Right forelimb (tissue), 1 donor: ENCODE measurements around the gene SRPK2.

ENCODE experiments used
- DNase-seq: peaks from one replicate; pipeline ENCODE4 v3.0.0-alpha.2; 2018

The SRPK2 gene

DNA sequence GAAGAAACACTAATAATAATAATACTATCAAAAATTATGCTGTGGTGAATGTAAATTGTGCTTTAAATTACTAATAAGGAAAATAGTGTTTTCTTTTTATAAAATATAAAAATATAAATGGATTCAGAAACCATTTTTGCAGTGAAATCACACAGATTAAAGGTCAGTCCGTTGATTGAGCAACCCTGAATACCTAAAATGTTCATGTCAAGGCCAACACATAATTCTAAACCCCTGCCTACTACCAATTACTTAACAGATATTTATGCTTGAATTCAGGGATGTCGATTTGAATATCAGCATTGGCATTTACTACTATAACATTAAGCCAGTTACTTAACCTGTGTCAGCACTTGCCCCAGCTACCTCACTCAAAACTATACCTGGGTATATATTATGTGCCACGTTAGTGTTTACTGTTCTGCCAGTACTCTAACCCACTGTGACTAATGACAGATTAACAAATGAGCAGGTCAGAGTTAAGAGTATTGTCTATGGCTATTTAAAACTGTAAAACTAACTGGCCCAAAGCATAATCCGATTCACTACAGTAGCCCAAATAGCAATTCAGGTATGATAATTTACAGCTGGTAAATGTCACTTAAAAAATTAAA is 209.7 kb downstream of the SRPK2 start:
- DNase-seq = no peak

DNA sequence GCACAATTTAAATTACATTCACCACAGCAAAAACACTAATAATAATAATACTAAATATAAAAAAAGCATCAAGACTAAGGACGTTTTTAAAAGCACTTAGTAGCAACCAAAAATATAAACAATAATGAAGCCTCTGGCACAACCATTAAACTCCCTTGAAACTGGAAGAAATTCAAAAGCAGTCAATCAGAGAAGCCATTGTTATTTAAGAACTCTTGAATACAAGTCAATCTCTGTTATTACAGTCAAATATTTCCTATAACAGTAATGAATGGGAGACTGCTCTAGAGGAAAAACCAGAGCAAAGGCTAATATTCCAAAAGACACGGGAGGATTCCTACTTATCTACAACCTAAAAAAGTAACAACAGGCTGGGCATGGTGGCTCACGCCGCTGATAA is 210.5 kb downstream of the SRPK2 start:
- DNase-seq = no peak

GRCh38 chr7:105177026-105177425 is 211.7 kb downstream of the SRPK2 start:
- DNase-seq = no peak

GRCh38 chr7:105173586-105173985 is 215.1 kb downstream of the SRPK2 start:
- no peak for DNase-seq

DNA sequence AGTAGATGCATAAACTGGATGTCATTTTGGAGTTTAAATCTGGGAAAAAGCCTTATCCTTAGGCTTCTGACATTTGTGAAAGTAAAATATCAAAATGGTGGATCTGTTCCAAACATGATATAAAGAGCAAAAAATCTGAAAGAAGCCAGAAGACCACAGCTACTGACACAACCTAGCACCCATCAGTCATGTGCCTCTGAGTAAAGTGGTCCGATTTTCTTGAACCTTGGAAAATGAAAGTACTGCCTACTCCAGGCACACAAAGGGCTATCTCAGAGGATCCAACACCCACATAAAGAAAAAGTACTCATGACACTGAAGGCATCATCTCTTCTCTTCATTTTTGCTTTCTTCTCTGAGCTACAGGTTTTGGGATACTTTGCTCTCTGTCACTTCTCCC is 224.0 kb downstream of the SRPK2 start:
- DNase-seq = no peak

- DNase-seq = no peak
Measured at GRCh38 chr7:105163718-105164117, 225.0 kb downstream of the SRPK2 start.

DNA sequence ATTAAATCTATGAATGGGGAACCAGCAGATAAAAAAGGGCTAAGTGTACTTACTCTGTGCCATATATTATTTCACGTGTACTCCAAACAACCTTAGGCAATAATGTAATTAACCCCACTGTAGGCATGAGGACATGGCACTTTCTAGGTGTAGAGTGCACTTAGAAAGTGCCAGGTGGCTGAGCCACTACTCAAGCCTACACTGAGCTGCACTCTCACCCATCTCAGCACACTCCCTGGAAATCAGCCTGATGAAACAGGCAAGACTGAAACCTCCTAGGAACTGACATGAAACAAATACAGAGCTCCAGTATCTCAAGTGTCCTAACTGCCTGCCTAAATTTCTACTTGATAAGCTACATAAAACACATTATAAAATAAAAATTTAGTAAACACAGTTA is 227.4 kb downstream of the SRPK2 start:
- DNase-seq = no peak

DNA sequence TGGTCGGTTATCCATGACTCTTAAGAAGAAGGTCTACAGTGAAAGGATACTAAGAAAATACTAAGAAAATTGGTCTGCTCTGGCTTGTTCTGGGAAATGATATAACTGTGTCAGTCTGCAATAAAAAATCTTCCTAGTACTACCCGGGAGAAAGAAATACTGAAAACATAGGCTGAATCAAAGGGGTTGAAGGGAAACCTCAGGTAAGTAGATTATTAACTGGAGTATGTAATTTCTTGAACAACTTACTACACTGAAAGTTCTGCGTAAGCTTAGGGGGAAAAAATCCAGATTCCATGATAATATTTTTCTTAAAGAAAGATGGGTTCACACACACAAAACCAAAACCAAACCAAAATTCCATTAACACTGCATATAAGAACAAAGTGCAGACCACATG is 231.4 kb downstream of the SRPK2 start:
- no peak for DNase-seq

GRCh38 chr7:105156731-105157130 is 232.0 kb downstream of the SRPK2 start:
- no peak for DNase-seq

DNA sequence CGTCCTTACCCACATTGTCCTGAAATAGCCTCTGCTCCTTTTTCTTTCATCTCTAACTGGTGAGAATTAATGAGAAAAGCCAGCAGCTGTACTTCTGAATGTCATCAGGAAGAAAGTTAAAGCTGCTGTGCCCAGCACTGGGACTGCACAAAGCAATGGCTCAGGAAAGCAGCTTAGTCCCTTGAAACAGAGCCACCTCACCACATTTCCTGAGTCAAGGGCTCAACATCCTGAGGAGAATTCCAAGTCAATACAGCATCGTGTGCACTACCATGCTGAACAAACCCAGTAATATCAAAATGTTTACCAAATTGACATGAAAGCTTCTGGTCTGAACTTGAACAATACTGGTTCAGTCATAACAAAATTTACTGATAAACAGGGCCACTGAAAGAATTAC is 234.6 kb downstream of the SRPK2 start:
- DNase-seq = no peak

DNA sequence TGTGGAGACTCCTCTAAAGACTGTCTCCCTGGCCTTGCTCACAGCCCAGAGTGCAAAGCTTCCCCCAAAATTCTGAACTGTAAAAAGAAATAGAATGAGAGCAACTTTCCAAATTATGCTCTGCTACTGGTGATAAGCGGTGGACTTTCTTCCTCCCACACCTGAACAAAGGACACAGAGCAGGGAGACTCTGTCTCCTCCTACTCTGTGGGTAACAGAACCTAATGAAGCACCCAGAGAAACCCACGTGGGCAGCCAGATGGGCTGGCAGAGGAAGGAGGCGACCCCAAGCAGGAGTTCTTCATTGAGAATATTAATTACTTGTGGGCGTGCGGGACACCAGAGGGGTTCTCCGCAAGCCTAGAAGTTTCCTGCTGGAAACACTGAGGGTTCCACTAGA is 235.2 kb downstream of the SRPK2 start:
- no peak for DNase-seq

DNA sequence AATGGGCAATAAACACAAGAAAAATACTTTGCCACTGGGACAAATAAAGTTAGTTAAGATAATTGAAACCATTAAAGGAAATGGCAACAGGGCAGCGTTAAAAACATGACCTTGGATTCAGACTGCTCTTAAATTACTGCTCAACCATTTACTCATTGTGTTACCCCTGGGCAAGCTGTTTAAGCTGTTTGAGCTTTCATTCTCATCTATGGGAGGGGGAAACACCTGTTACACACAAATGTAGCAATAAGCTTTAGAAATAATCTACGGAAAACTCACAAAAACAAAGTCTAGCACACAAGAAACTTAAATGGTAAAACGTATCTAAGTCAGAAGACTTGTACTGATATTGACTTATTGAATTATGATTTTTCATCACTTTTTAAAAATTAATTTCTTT is 237.6 kb downstream of the SRPK2 start:
- DNase-seq = no peak

DNA sequence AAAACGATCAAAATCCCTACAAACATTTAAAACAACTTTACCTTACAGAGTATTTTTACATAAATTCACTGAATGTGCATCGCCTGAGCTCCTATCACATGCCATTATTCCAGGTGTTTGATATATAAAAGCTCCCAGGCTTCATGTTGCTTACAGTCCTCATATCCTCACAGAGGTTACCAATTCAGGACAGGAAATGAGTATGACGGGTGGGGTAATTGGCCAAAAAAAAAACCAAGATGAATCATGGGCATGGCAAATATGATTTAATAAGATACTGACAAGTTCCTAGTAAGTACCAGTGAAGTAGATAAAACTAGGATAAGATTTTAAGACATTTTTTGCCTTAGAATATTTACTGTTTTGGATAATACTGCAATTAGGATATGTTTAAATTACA is 238.9 kb downstream of the SRPK2 start:
- DNase-seq = no peak

DNA sequence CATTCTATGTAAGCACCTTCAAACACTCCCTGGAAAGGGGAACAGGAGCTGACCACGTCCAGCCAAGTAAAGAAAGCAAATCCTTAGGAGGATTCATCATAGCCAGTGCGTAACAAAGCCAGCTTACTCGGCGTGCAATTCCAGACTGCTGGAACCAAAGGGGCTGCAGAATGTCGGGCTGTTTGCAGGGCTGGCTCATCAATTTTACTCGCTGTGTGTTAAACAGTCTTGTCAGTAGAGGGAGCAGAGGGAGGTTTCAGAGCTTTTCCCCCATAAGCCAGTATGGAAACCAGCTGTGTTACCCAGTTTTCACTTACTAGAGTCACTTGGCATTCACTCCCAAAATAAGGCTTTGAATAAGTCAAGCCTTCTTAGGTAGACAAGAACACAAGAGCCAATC is 247.7 kb downstream of the SRPK2 start:
- DNase-seq = no peak

DNA sequence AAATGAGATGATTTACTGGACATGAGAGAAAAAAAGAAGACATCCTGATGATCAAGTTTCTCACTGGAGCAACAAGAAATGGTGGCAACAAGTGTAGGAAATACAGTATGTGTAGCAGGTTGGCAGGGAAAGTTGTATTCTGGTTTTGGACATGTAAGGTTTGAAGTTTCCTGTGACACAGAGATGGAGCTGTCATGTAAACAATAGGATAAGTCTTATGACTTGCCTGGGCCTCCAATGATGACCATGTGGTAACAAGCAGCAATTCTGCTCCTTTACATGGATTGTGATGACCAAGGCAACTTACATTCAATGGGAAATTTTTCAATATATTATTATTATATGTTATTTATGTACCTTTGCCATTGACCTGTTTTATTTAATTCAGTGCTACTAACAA is 249.3 kb downstream of the SRPK2 start:
- no peak for DNase-seq

- DNase-seq = no peak
Measured at GRCh38 chr7:105137898-105138297, 250.8 kb downstream of the SRPK2 start.

- no peak for DNase-seq
Measured at GRCh38 chr7:105136221-105136620, 252.5 kb downstream of the SRPK2 start.

- DNase-seq = no peak
Measured at GRCh38 chr7:105133986-105134655, 254.6 kb downstream of the SRPK2 start.

DNA sequence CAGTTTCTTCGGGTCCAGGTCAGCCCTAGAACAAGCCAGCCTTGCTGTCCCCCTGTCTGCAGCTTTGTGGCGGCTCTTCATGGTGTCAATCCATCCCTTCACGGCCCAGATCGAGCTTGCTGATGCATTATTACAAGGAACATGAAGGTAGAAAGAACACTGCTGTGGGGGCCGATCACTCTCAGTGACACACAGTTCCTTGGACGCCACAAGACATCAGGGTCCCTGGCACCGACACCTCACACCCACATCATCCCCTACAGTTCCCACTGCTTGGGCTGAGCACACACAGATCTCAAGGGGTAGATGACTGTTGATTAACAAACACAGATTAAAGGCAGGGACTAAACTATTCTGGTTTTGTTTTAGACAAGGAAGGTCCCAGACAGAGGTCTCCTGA is 255.4 kb downstream of the SRPK2 start:
- no peak for DNase-seq

DNA sequence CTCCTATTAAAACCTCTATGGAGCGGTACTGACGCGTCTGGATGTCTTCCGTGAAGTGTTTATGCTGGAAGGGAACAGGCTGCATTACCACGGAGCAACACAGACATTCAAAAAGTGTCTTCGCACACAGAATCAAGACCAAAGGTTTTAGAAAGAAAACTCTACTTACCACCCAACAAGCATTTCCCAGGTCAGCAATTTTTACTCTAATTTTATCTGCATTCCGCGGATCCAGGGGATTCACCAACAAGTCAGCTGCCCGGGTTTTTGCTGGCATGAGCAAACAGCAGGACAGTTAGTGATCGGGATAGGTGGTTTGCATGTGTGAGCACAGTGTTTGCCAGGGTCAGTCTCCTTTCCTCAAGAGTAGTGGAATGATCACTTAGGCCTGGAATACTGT is 255.9 kb downstream of the SRPK2 start:
- no peak for DNase-seq

DNA sequence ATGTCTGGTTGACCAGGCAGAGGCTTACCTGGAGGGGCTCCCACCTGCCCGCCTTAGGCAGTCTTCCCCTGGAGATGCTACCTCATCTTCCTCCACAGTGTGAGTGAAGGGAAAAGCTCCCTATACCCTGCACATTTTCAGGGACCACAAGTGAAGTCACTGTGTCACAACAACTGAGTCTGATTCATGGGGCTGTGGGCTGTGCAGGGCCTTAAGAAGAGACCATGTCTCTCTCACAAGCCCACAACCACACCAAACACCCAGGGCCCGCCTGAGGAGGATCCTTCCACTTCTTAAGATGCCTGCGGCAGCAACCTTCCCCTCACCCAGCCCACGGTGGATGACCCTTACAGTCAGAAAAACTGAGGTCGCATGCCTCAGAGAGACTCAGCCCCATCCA is 256.4 kb downstream of the SRPK2 start:
- no peak for DNase-seq

DNA sequence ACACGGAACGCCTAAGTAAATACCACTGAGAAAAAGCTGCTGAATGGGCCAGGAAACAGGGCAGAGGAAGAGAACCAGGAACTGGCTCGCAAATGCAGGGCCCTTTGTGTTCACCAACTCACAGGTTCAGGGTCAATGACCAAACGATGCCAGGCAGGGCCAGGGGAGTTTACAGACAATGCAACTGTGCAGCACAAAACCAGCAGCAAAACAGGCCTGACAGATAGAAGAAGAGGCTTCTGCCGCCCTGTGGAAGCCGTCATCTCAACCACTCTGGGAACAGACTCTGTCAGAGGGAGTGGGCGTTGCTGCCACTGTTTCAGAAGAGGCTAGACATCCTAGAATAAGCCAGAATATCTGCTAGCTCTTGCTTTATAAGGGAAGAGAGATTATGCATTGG is 256.8 kb downstream of the SRPK2 start:
- no peak for DNase-seq

GRCh38 chr7:105131033-105131656 is 257.6 kb downstream of the SRPK2 start:
- DNase-seq = no peak

GRCh38 chr7:105130580-105130979 is 258.1 kb downstream of the SRPK2 start:
- no peak for DNase-seq

GRCh38 chr7:105130048-105130447 is 258.7 kb downstream of the SRPK2 start:
- no peak for DNase-seq
